K562 (cell line): ENCODE results near the gene TSTD2. TPM values are rescaled to one million over a fixed set of nuclear protein-coding genes. Genes with fewer than 3 reads are reported as not detected.

Experiments
- BCLAF1 ChIP-seq, 2 experiments: fragments of 450-650 bp in 1 of 2; IDR thresholded peaks; 2 replicates each; pipeline ENCODE4 v1.6.1; 2011 to 2017; ENCODE audit warnings: low read depth in 2 of 2, antibody characterized with exemption in 1 of 2, borderline replicate concordance in 1 of 2, low read length in 1 of 2, mild to moderate bottlenecking in 1 of 2, mixed read lengths in 1 of 2; ENCODE audit not compliant: control insufficient read depth in 1 of 2
- BRD9 ChIP-seq: fragments of 450-650 bp; IDR thresholded peaks from 2 replicates; pipeline ENCODE4 v1.6.1; 2018; ENCODE audit warnings: low read depth; ENCODE audit not compliant: partially characterized antibody
- ETV1 ChIP-seq: fragments of 450-650 bp; conservative IDR thresholded peaks from 2 replicates; pipeline ENCODE4 v1.6.1; 2016; ENCODE audit warnings: missing genetic modification characterization, control low read depth, low read depth, missing compliant biosample characterization
- HOXB6 ChIP-seq: fragments of 250-450 bp; sonication (Bioruptor Pico); IDR thresholded peaks from 2 replicates; pipeline ENCODE4 v1.5.1; 2022; ENCODE audit warnings: mild to moderate bottlenecking, borderline replicate concordance
- MLLT1 ChIP-seq, 2 experiments: fragments of 450-650 bp; IDR thresholded peaks; 2 replicates each; pipeline ENCODE4 v1.6.1; 2016
- NFIC ChIP-seq: fragments of 450-650 bp; IDR thresholded peaks from 2 replicates; pipeline ENCODE4 v1.6.1; 2017; ENCODE audit warnings: mild to moderate bottlenecking, inconsistent platforms
- PHF21A ChIP-seq: fragments of 450-650 bp; IDR thresholded peaks from 2 replicates; pipeline ENCODE4 v1.6.1; 2017; ENCODE audit warnings: low read depth, borderline replicate concordance
- THRB ChIP-seq: fragments of 450-650 bp; formaldehyde crosslinking; conservative IDR thresholded peaks from 2 replicates; pipeline ENCODE4 v1.4.0; 2022; ENCODE audit warnings: mild to moderate bottlenecking, missing genetic modification characterization
- XRCC4 ChIP-seq: IDR thresholded peaks from one replicate; pipeline ENCODE4 v1.6.1; 2011; ENCODE audit not compliant: insufficient read depth, insufficient read length; ENCODE audit errors: extremely low read depth
- YBX1 ChIP-seq: fragments of 450-650 bp; IDR thresholded peaks from 2 replicates; pipeline ENCODE4 v1.7.1; 2016; ENCODE audit warnings: mild to moderate bottlenecking
- ZNF174 ChIP-seq: fragments of 250-450 bp; sonication (Bioruptor Pico); IDR thresholded peaks from 2 replicates; pipeline ENCODE4 v1.4.0; 2020; ENCODE audit warnings: mild to moderate bottlenecking
- ZNF311 ChIP-seq: fragments of 250-450 bp; sonication (Bioruptor Pico); IDR thresholded peaks from 2 replicates; pipeline ENCODE4 v1.4.0; 2020; ENCODE audit warnings: mild to moderate bottlenecking, moderate library complexity
- ZNF318 ChIP-seq, 2 experiments: fragments of 450-650 bp; IDR thresholded peaks; 2 replicates each; pipeline ENCODE4 v1.6.1; 2016; ENCODE audit warnings: mild to moderate bottlenecking in 2 of 2, borderline replicate concordance in 1 of 2, low read depth in 1 of 2, moderate library complexity in 1 of 2
- polyA plus RNA-seq, 8 experiments: library from polyadenylated mRNA; depleted of rRNA in 4 of 8; stranded (reverse) in 5 of 8; unstranded in 3 of 8; fragments of >200 nt; fragmentation: Nextera tagmentation in 2 of 8; fragmentation: Illumina TruSeq in 1 of 8; extraction: Ambion mirVana in 2 of 8; extraction: Trizol in 1 of 8; gene quantifications; 2 replicates each; pipeline versions ENCODE4 v1.2.1 to v1.2.3, GENCODE V29; 2011 to 2014; ENCODE audit warnings: inconsistent platforms in 1 of 8, missing spikeins in 1 of 8
- total RNA-seq, 7 experiments: library from RNA; depleted of rRNA in 6 of 7; stranded (reverse); fragments of >200 nt in 6 of 7; fragmentation: Illumina TruSeq in 2 of 7; extraction: Trizol in 2 of 7; gene quantifications; 2 replicates each; pipeline versions ENCODE4 v1.2.1 to v1.2.3, GENCODE V29; 2011 to 2021; ENCODE audit warnings: low replicate concordance in 1 of 7

The TSTD2 gene
- total and polyA plus RNA-seq, 9 of the 15 experiments (the other 6 are each of a cell fraction or from before 2014, with no cell fraction given): 10.1 to 36.7 (median 19.0) TPM

GRCh38 chr9:97633859-97634490 is 807 bp upstream of the TSTD2 start (continued):
- TF ChIP-seq ZNF318 (IDR thresholded peaks at IDR 0.05; ENCODE audit: borderline replicate concordance in 1 of 2, low read depth in 1 of 2) (no peak), MLLT1 (IDR thresholded peaks at IDR 0.05) (peak; percentile 30 to 85; a peak in 3 of 4 replicates), ZNF311 (no peak), PHF21A (no peak), HOXB6 (CRISPR knock-in tag) (no peak), ZNF174 (CRISPR knock-in tag) (no peak), BRD9 (no peak), THRB (CRISPR knock-in tag) (no peak), NFIC (peak; percentile 39; the same call in 1 of the 2 replicates), BCLAF1 (IDR thresholded peaks at IDR 0.05; ENCODE audit: borderline replicate concordance in 1 of 2, control insufficient read depth in 1 of 2, low read depth in 2 of 2, low read length in 1 of 2) (no peak), YBX1 (no peak), XRCC4 (no peak), ETV1 (tag) (no peak)
